ENCODE results near the gene ANK2. TPM values are rescaled to one million over a fixed set of nuclear protein-coding genes. Genes with fewer than 3 reads are reported as not detected.

The ANK2 gene
- total and polyA plus RNA-seq, 10 donors: 5.3 to 158 (median 72.9) TPM

DNA sequence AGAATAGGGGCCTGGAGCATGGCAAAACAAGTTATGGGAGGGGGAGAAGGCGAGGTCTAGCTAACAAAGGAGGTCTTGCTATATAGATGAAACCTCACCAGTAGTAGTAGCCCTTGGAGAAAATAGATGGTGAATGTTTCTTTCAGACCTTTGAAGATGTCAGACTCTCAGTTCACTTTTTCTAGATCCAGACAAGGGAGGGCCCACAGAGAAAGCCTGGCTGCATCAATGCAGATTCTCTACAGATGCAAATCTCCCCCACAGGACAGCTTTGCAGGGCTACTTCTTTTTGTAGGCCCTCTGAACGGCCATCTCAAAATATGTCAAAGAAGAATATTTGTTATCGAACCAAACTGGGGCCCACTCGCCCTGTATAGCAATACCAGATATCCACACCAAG is 159.7 kb downstream of the ANK2 start:
- H3K36me3 ChIP-seq: no peaks in the 10 kb centered on the region
- no peaks in the 10 kb centered on the region for H3K9me3 ChIP-seq
- no peak for DNase-seq
- TF ChIP-seq POLR2A (IDR thresholded peaks at IDR 0.05) (no peak), POLR2AphosphoS5 (IDR thresholded peaks at IDR 0.05) (no peak)
- TF ChIP-seq, protein P1, sequence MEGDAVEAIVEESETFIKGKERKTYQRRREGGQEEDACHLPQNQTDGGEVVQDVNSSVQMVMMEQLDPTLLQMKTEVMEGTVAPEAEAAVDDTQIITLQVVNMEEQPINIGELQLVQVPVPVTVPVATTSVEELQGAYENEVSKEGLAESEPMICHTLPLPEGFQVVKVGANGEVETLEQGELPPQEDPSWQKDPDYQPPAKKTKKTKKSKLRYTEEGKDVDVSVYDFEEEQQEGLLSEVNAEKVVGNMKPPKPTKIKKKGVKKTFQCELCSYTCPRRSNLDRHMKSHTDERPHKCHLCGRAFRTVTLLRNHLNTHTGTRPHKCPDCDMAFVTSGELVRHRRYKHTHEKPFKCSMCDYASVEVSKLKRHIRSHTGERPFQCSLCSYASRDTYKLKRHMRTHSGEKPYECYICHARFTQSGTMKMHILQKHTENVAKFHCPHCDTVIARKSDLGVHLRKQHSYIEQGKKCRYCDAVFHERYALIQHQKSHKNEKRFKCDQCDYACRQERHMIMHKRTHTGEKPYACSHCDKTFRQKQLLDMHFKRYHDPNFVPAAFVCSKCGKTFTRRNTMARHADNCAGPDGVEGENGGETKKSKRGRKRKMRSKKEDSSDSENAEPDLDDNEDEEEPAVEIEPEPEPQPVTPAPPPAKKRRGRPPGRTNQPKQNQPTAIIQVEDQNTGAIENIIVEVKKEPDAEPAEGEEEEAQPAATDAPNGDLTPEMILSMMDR (IDR thresholded peaks at IDR 0.05 in 8 of 11, conservative IDR thresholded peaks at IDR 0.05 in 3 of 11): no peak
- intact Hi-C loops (cut with DNase I; ENCODE audit: low total_unique reads): no loop called here
- no peak overlapping the region for H3K27ac ChIP-seq
- H3K4me3 ChIP-seq: no peak overlapping the region
- 62 to 79% (median 75%) methylated on average over 4 of the region's 4 CpGs for WGBS, 5 donors
- H3K27me3 ChIP-seq (replicated peaks in 1 of 7): no peaks in the 10 kb centered on the region
- no peaks in the 10 kb centered on the region for H3K4me1 ChIP-seq

DNA sequence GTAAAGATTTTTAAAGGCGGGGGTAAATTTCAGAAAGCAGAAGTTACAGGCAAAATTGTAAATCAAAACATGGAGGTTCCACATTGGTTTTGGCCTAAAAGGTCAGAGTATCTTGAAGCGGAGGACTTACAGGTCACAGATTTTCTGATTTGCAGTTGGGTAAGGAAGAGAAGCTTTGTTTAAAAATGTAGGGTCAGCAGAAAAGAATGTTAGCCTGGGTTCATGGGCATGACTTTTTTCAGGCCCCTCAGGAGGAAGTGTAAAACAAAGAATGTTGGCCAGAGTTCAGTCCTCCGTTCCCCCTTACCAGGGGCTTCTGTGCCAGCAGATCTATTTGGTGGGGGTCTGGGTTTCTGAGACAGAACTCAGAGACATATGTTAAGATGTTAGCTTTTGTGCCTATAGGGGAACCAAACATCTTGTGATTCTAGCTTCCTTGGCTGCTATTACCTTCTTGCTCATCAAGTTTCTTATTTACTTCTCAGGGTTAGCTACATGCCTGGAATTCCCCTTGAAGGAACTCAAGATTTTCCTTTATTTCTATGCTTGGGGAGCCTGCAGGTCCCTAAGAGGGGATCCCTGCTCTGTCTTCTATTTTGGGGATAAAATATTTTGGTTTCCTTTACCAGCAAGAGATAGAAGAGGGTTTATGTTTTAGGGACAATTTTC is 160.3 kb downstream of the ANK2 start:
- TF ChIP-seq POLR2A (IDR thresholded peaks at IDR 0.05) (no peak), POLR2AphosphoS5 (IDR thresholded peaks at IDR 0.05) (no peak)
- TF ChIP-seq, protein P1 (IDR thresholded peaks at IDR 0.05 in 8 of 11, conservative IDR thresholded peaks at IDR 0.05 in 3 of 11): no peak
- intact Hi-C loops (cut with DNase I; ENCODE audit: low total_unique reads): no loop called here
- no peaks in the 10 kb centered on the region for H3K27me3 ChIP-seq (replicated peaks in 1 of 7)
- no peaks in the 10 kb centered on the region for H3K4me1 ChIP-seq
- H3K9me3 ChIP-seq: no peaks in the 10 kb centered on the region
- WGBS, 5 donors: 58 to 79% (median 72%) methylated on average over 3 of the region's 3 CpGs
- no peak overlapping the region for H3K27ac ChIP-seq
- DNase-seq: no peak
- no peak overlapping the region for H3K4me3 ChIP-seq
- no peaks in the 10 kb centered on the region for H3K36me3 ChIP-seq

DNA sequence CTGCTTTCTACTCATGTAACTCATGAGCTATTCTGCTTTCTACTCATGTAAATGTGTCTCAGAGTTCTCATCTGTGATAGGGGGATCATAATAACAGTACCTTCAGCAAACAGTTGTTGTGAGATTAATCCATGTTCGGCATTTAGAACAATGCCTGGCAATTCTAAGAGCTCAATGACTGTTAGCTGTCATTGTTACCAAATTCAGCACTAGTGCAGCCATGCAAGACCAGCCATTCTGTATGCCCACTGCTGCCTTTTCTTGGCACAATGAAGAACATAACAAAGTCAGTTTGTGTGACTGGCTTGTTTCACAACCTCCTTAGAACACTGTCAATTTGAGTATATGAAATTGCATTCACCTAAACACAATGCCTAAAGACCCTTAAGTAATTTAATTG is 163.2 kb downstream of the ANK2 start:
- intact Hi-C loops (cut with DNase I; ENCODE audit: low total_unique reads): no loop called here

DNA sequence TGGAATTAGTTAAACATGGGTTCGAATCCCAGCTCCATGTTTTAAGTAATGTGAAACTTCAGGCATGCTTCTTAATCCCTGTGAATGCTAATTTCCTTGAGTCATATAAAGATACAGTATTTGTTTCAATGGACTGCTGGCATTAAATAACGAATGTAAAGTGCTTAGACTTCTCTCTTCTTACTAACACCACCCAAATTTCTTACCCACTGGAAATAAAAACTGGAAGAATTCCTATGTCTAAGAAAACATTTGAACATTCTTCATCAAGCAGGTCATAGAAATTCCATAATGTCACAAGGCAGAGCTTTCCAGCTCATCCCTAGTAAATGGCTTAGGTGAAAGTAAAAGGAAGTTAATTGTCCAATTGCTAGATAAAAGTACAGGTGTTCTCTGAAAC is 172.5 kb downstream of the ANK2 start:
- Histone ChIP-seq H3K9me3 (no peaks in the 10 kb centered on the region), H3K27ac (no peak overlapping the region), H3K36me3 (no peaks in the 10 kb centered on the region), H3K4me1 (no peaks in the 10 kb centered on the region), H3K4me3 (no peak overlapping the region), H3K27me3 (replicated peaks in 1 of 7) (no peaks in the 10 kb centered on the region)
- DNase-seq: no peak
- intact Hi-C loops (cut with DNase I; ENCODE audit: low total_unique reads): no loop called here
- TF ChIP-seq, protein P1 (IDR thresholded peaks at IDR 0.05 in 8 of 11, conservative IDR thresholded peaks at IDR 0.05 in 3 of 11): no peak
- no peak for TF ChIP-seq POLR2A (IDR thresholded peaks at IDR 0.05)
- no peak for TF ChIP-seq POLR2AphosphoS5 (IDR thresholded peaks at IDR 0.05)
- 42 to 67% (median 57%) methylated on average over 2 of the region's 2 CpGs for WGBS, 5 donors

More for the DNA sequence above, 163.2 kb downstream of the ANK2 start:
- Histone ChIP-seq H3K27me3 (replicated peaks in 1 of 7) (no peaks in the 10 kb centered on the region), H3K4me1 (no peaks in the 10 kb centered on the region), H3K36me3 (no peaks in the 10 kb centered on the region), H3K27ac (no peak overlapping the region), H3K9me3 (no peaks in the 10 kb centered on the region), H3K4me3 (no peak overlapping the region)
- TF ChIP-seq POLR2A (IDR thresholded peaks at IDR 0.05) (no peak), POLR2AphosphoS5 (IDR thresholded peaks at IDR 0.05) (no peak)
- TF ChIP-seq, protein P1 (IDR thresholded peaks at IDR 0.05 in 8 of 11, conservative IDR thresholded peaks at IDR 0.05 in 3 of 11): no peak
- WGBS, 5 donors: 79 to 93% (median 90%) methylated on average over 1 of the region's 1 CpG
- DNase-seq: no peak
